ENCODE data around the gene LIN28B. TPM values are rescaled to one million over a fixed set of nuclear protein-coding genes. Genes with fewer than 3 reads are reported as not detected.

The LIN28B gene
- total RNA-seq (2014; rRNA removed; shearing (Covaris generic)), result 96.4 and 99.2 TPM in 2 replicates
- 28.9 and 35.3 TPM in 2 replicates for polyA plus RNA-seq (2016; fragmentation: Nextera tagmentation; extraction: Ambion mirVana)
- long read RNA-seq, partial matches to known transcripts, result 9 of 17 reads
- long read RNA-seq, other reads (novel, unspliced or antisense), result 8 of 17 reads

- H3K4me1 Mint-ChIP-seq, result peaks cover 34% of the 10 kb centered on the region
- H3K4me3 ChIP-seq, result peak within 1 kb of the TSS; percentile 57
- H3K4me2 ChIP-seq, result peak within 1 kb of the TSS; percentile 72
- no peak for DNase-seq (ENCODE audit: low spot score)
- H3K36me3 Mint-ChIP-seq (ENCODE audit: low read depth), result peaks cover 23% of the 10 kb centered on the region
- H3K27me3 ChIP-seq (ENCODE audit: insufficient read depth), result no peaks in the 10 kb centered on the region
- H3K9me3 Mint-ChIP-seq, result no peaks in the 10 kb centered on the region
- no peaks in the 10 kb centered on the region for H3K36me3 ChIP-seq (ENCODE audit: insufficient read depth)
- peaks cover 45% of the 10 kb centered on the region for H3K79me2 ChIP-seq (replicated peaks; ENCODE audit: insufficient read depth)
- H4K20me1 ChIP-seq (replicated peaks; ENCODE audit: insufficient read depth), result no peaks in the 10 kb centered on the region
- H3F3A ChIP-seq (replicated peaks; ENCODE audit: low read depth), result no peaks in the 10 kb centered on the region; the same call in 1 of the 2 replicates
- peaks cover 33% of the 10 kb centered on the region for H3K4me1 ChIP-seq (ENCODE audit: insufficient read depth)
- ATAC-seq, result peak; percentile 5; the same call in 2 of the 3 replicates
- peaks cover 17% of the 10 kb centered on the region for H3K27me3 Mint-ChIP-seq (ENCODE audit: insufficient read depth, low read depth, poor library complexity)
- H3K9me2 ChIP-seq (ENCODE audit: insufficient read depth), result no peaks in the 10 kb centered on the region
- TF ChIP-seq EZH2 (IDR thresholded peaks at IDR 0.05; ENCODE audit: low read depth, unreplicated experiment) (no peak), CTCF (conservative IDR thresholded peaks at IDR 0.05; ENCODE audit: low read depth in 2 of 2) (no peak), ZNF114 (CRISPR knock-in tag; IDR thresholded peaks at IDR 0.05) (no peak)
- no peak within 1 kb of the TSS for H2AFZ ChIP-seq
- H3K4me3 Mint-ChIP-seq, result peak within 1 kb of the TSS; percentile 91
- peak within 1 kb of the TSS; percentile 100 for H3K27ac ChIP-seq (ENCODE audit: low read depth)
- peak within 1 kb of the TSS; percentile 100 for H3K27ac Mint-ChIP-seq
Measured at GRCh38 chr6:104956731-104957294, at the start of gene LIN28B. Gene LIN28B, plus strand, starts transcription at chr6:104957107. Its CDS starts 144 bp downstream, at chr6:104957251.

- H3K4me3 Mint-ChIP-seq, result no peak overlapping the region
- Histone ChIP-seq H4K20me1 (replicated peaks; ENCODE audit: insufficient read depth) (no peaks in the 10 kb centered on the region), H3K36me3 (ENCODE audit: insufficient read depth) (no peaks in the 10 kb centered on the region), H2AFZ (peak overlapping the region; percentile 86), H3K9me2 (ENCODE audit: insufficient read depth) (no peaks in the 10 kb centered on the region), H3K27me3 (ENCODE audit: insufficient read depth) (no peaks in the 10 kb centered on the region), H3K79me2 (replicated peaks; ENCODE audit: insufficient read depth) (no peaks in the 10 kb centered on the region), H3K4me2 (no peak overlapping the region), H3K4me3 (no peak overlapping the region), H3F3A (replicated peaks; ENCODE audit: low read depth) (no peaks in the 10 kb centered on the region), H3K27ac (ENCODE audit: low read depth) (no peak overlapping the region), H3K4me1 (ENCODE audit: insufficient read depth) (no peaks in the 10 kb centered on the region; the same call in 1 of the 2 replicates)
- ATAC-seq, result peak; percentile 32
- 0 out of 3 replicates have a peak, but pooled peaks cover 3% of the 10 kb centered on the region for H3K36me3 Mint-ChIP-seq (ENCODE audit: low read depth)
- H3K27ac Mint-ChIP-seq, result no peak overlapping the region
- peaks cover 7% of the 10 kb centered on the region for H3K4me1 Mint-ChIP-seq
- peaks cover 3% of the 10 kb centered on the region; the same call in 2 of the 3 replicates for H3K9me3 Mint-ChIP-seq
- DNase-seq (ENCODE audit: low spot score), result no peak
- peaks cover 4% of the 10 kb centered on the region for H3K27me3 Mint-ChIP-seq (ENCODE audit: insufficient read depth, low read depth, poor library complexity)
- TF ChIP-seq ZNF462 (CRISPR knock-in tag; IDR thresholded peaks at IDR 0.05) (no peak), EZH2 (IDR thresholded peaks at IDR 0.05; ENCODE audit: low read depth, unreplicated experiment) (no peak), ZNF114 (CRISPR knock-in tag; IDR thresholded peaks at IDR 0.05) (no peak), CTCF (conservative IDR thresholded peaks at IDR 0.05; ENCODE audit: low read depth in 2 of 2) (no peak), ZNF331 (CRISPR knock-in tag; IDR thresholded peaks at IDR 0.05; ENCODE audit: low read depth) (no peak)
Measured at GRCh38 chr6:104908031-104908887, 48.6 kb upstream of the LIN28B start.
